Smooth muscle cell (in vitro differentiated cells): ENCODE results near the gene FGGY. TPM values are rescaled to one million over a fixed set of nuclear protein-coding genes. Genes with fewer than 3 reads are reported as not detected.

Source experiments
- DNase-seq: peaks from one replicate; lab custom pipeline; 2025; ENCODE audit not compliant: unreplicated experiment; lab: John Stamatoyannopoulos, UW
- H2AFZ ChIP-seq: fragments of 200-600 bp; sonication (generic); 2 replicates; pipeline ENCODE4 v1.6.0; 2016; ENCODE audit warnings: antibody characterized with exemption, low read depth, mild to moderate bottlenecking
- H3F3A ChIP-seq: fragments of 200-600 bp; sonication (generic); 2 replicates; pipeline ENCODE4 v1.6.0; 2017; ENCODE audit warnings: antibody characterized with exemption, low read depth
- H3K27ac ChIP-seq: fragments of 200-600 bp; sonication (generic); 2 replicates; pipeline ENCODE4 v1.5.1; 2016; ENCODE audit warnings: low read depth, mild to moderate bottlenecking
- H3K27me3 ChIP-seq: fragments of 200-600 bp; sonication (generic); 2 replicates; pipeline ENCODE4 v1.6.1; 2016; ENCODE audit warnings: low read depth, mild to moderate bottlenecking
- H3K36me3 ChIP-seq: fragments of 200-600 bp; sonication (generic); 2 replicates; pipeline ENCODE4 v1.5.1; 2016; ENCODE audit warnings: low read depth
- H3K4me1 ChIP-seq: fragments of 200-600 bp; sonication (generic); 2 replicates; pipeline ENCODE4 v1.5.1; 2016; ENCODE audit warnings: low read depth
- H3K4me2 ChIP-seq: fragments of 200-600 bp; sonication (generic); 2 replicates; pipeline ENCODE4 v1.6.0; 2016; ENCODE audit warnings: mild to moderate bottlenecking
- H3K4me3 ChIP-seq: fragments of 200-600 bp; sonication (generic); 2 replicates; pipeline ENCODE4 v1.5.1; 2016; ENCODE audit warnings: mild to moderate bottlenecking
- H3K79me2 ChIP-seq: fragments of 200-600 bp; sonication (generic); 2 replicates; pipeline ENCODE4 v1.6.0; 2016; ENCODE audit warnings: low read depth, mild to moderate bottlenecking
- H3K9ac ChIP-seq: fragments of 200-600 bp; sonication (generic); 2 replicates; pipeline ENCODE4 v1.6.0; 2016; ENCODE audit warnings: low read depth
- H3K9me3 ChIP-seq: fragments of 200-600 bp; sonication (generic); replicated peaks from 2 replicates; pipeline ENCODE4 v1.5.1; 2016; ENCODE audit warnings: low read depth
- H4K20me1 ChIP-seq: fragments of 200-600 bp; sonication (generic); 2 replicates; pipeline ENCODE4 v1.6.0; 2016; ENCODE audit warnings: low read depth
- WGBS: methylation state at CpG from one replicate; pipeline ENCODE4 v1.1.7; 2016; ENCODE audit warnings: low lambda C conversion rate; 5-methylcytosine and 5-hydroxymethylcytosine counted together
- polyA plus RNA-seq: library from polyadenylated mRNA; unstranded; fragments of >200 nt; fragmentation: Nextera tagmentation; extraction: Ambion mirVana; gene quantifications from 2 replicates; pipeline ENCODE4 v1.2.1, GENCODE V29; 2016
- total RNA-seq: library from RNA; depleted of rRNA; stranded (reverse); fragments of >200 nt; gene quantifications from 2 replicates; pipeline ENCODE4 v1.2.3, GENCODE V29; 2014
- TF ChIP-seq, protein P1 (sequence below): fragments of 200-600 bp; sonication (generic); IDR thresholded peaks from 2 replicates; pipeline ENCODE4 v1.5.1; 2017; ENCODE audit warnings: borderline replicate concordance, mild to moderate bottlenecking, antibody characterized with exemption; ENCODE audit not compliant: insufficient read depth, poor library complexity, severe bottlenecking

The FGGY gene
- total and polyA plus RNA-seq, 2 experiments from 2014 or later: 5.1 to 9.2 TPM

DNA sequence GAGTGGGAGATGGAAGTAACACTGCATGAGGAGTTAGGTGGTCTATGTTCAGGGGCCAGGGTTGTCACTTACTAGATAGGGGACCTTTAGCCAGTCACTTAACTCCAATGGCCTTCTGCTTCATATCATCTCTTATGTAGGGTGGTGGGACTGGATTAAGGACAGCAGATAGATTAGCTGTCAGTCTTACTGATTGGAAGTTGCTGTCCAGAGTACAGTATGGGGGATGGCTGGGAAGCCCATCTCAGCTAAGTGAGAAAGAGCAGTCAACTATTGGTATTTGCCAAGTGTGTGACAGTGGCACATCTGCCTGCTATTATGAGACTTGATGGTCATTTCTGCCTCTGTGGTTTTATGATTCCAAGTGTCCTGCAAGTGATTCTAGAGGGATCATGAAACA lies 130.9 kb downstream of the FGGY start:
- Histone ChIP-seq H3K4me3 (no peak overlapping the region), H3K4me2 (no peak overlapping the region), H3K9me3 (no peaks in the 10 kb centered on the region), H3K27me3 (no peaks in the 10 kb centered on the region), H4K20me1 (no peaks in the 10 kb centered on the region), H3K79me2 (no peaks in the 10 kb centered on the region), H2AFZ (no peak overlapping the region), H3K4me1 (no peaks in the 10 kb centered on the region), H3K36me3 (no peaks in the 10 kb centered on the region), H3F3A (no peaks in the 10 kb centered on the region), H3K9ac (peak overlapping the region; percentile 41), H3K27ac (peak overlapping the region; percentile 73)
- TF ChIP-seq, protein P1, sequence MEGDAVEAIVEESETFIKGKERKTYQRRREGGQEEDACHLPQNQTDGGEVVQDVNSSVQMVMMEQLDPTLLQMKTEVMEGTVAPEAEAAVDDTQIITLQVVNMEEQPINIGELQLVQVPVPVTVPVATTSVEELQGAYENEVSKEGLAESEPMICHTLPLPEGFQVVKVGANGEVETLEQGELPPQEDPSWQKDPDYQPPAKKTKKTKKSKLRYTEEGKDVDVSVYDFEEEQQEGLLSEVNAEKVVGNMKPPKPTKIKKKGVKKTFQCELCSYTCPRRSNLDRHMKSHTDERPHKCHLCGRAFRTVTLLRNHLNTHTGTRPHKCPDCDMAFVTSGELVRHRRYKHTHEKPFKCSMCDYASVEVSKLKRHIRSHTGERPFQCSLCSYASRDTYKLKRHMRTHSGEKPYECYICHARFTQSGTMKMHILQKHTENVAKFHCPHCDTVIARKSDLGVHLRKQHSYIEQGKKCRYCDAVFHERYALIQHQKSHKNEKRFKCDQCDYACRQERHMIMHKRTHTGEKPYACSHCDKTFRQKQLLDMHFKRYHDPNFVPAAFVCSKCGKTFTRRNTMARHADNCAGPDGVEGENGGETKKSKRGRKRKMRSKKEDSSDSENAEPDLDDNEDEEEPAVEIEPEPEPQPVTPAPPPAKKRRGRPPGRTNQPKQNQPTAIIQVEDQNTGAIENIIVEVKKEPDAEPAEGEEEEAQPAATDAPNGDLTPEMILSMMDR: no peak
- DNase-seq: no peak

DNA sequence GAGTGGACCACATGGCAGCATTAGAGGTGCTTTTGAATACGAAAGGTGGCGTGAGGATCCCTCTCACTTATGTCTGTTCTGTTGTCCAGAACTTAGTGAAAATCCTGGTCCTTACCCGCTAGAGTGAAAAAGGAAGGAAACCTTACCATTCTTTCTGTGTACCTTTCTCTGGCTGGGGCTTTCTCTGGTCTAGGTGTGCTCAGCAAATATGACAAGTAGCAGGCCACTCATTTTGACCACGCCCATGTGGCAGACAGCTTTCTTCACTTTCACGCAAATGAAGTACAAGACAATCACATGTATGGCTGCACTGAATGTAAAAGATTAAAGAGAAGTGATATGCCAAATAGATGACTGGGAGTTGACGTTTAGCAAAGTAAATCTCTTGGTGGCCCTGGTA lies 131.9 kb downstream of the FGGY start:
- no peaks in the 10 kb centered on the region for H3K79me2 ChIP-seq
- no peaks in the 10 kb centered on the region for H3K27me3 ChIP-seq
- H3K27ac ChIP-seq: peak overlapping the region; percentile 73
- no peaks in the 10 kb centered on the region for H3K36me3 ChIP-seq
- H3K9ac ChIP-seq: no peak overlapping the region
- TF ChIP-seq, protein P1: no peak
- H2AFZ ChIP-seq: no peak overlapping the region
- no peak overlapping the region for H3K4me2 ChIP-seq
- no peaks in the 10 kb centered on the region for H4K20me1 ChIP-seq
- 87% methylated on average over 6 of the region's 6 CpGs for WGBS
- H3F3A ChIP-seq: no peaks in the 10 kb centered on the region
- H3K9me3 ChIP-seq: no peaks in the 10 kb centered on the region
- DNase-seq: no peak
- no peak overlapping the region for H3K4me3 ChIP-seq
- H3K4me1 ChIP-seq: no peaks in the 10 kb centered on the region

DNA sequence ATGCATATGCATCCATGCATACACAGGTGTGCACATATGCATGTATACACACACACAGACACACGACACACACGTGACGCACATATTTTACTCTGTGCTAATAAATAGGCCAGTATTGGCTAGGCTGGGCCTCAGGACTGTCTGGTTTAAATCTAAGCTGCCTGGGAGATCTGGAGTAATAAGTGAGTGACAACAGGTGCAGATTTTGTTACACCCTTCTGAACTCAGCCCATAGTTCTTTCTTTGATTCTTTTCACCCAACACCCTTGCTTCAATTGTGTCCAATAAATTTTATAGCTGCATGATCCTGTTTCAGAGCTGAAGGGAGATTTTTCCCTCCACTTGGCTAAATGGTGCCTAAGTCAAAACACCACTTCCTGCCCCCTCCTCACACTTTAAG lies 132.8 kb downstream of the FGGY start:
- Histone ChIP-seq H2AFZ (no peak overlapping the region), H3K4me2 (no peak overlapping the region), H3K27me3 (no peaks in the 10 kb centered on the region), H3K27ac (no peak overlapping the region), H3K4me3 (no peak overlapping the region), H4K20me1 (no peaks in the 10 kb centered on the region), H3F3A (no peaks in the 10 kb centered on the region), H3K79me2 (no peaks in the 10 kb centered on the region), H3K4me1 (no peaks in the 10 kb centered on the region), H3K9me3 (no peaks in the 10 kb centered on the region), H3K36me3 (no peaks in the 10 kb centered on the region), H3K9ac (no peak overlapping the region)
- no peak for DNase-seq
- TF ChIP-seq, protein P1: no peak
- 94% methylated on average over 3 of the region's 3 CpGs for WGBS

DNA sequence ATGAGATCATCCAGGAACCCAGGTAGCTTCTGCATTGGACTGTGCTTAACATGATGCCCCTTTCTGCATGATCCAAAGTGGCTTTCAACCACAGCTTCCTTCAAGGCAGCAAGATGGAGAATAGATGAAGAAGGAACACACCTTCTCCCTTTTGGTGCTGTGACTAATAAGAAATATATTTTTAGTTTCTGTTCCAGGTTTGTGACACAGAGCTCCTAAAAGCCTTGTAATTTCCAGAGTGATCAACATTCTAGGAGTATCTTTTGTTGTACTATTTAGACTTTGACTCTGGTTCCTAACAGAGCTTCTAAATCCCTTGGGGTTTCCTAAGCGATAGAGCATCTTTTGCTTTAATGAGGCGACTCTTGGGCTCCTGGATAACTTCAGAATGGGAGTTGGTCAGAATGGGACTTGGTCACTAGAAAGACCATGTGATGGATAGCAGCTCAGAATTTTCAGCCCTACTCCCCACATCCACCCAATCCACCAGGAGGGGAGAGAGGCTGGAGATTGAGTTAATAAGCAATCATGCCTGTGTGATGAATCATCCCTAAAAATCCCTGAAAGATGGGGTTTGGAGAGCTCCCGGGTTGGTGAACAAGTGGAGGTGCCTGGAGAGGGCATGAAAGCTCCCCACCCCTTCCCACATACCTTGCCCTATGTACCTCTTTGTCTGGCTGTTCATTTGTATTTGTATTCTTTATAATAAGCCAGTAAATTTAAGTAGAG lies 134.8 kb downstream of the FGGY start:
- TF ChIP-seq, protein P1: no peak
- H3K9ac ChIP-seq: no peak overlapping the region
- no peaks in the 10 kb centered on the region for H3K4me1 ChIP-seq
- no peaks in the 10 kb centered on the region for H3K36me3 ChIP-seq
- no peaks in the 10 kb centered on the region for H3K79me2 ChIP-seq
- no peaks in the 10 kb centered on the region for H3K9me3 ChIP-seq
- 75% methylated on average over 3 of the region's 3 CpGs for WGBS
- H3K4me2 ChIP-seq: no peak overlapping the region
- H3K27me3 ChIP-seq: no peaks in the 10 kb centered on the region
- H3K4me3 ChIP-seq: no peak overlapping the region
- no peak overlapping the region for H2AFZ ChIP-seq
- H4K20me1 ChIP-seq: no peaks in the 10 kb centered on the region
- no peak overlapping the region for H3K27ac ChIP-seq
- DNase-seq: no peak
- H3F3A ChIP-seq: no peaks in the 10 kb centered on the region
